Activated CD4-positive, alpha-beta T cell treated with anti-CD3 and anti-CD28 coated beads, Interleukin-2, Interleukin-4, amounts not matched to agents 100 ng/mL and 50 ng/mL, durations not matched to agents 16 hours and 8 hours (primary cell): Measurements from ENCODE around the gene NPC1L1.

ENCODE experiments used
- DNase-seq: peaks from one replicate; pipeline ENCODE4 v3.0.0-alpha.2; 2020; ENCODE audit warnings: low spot score

The NPC1L1 gene

DNA sequence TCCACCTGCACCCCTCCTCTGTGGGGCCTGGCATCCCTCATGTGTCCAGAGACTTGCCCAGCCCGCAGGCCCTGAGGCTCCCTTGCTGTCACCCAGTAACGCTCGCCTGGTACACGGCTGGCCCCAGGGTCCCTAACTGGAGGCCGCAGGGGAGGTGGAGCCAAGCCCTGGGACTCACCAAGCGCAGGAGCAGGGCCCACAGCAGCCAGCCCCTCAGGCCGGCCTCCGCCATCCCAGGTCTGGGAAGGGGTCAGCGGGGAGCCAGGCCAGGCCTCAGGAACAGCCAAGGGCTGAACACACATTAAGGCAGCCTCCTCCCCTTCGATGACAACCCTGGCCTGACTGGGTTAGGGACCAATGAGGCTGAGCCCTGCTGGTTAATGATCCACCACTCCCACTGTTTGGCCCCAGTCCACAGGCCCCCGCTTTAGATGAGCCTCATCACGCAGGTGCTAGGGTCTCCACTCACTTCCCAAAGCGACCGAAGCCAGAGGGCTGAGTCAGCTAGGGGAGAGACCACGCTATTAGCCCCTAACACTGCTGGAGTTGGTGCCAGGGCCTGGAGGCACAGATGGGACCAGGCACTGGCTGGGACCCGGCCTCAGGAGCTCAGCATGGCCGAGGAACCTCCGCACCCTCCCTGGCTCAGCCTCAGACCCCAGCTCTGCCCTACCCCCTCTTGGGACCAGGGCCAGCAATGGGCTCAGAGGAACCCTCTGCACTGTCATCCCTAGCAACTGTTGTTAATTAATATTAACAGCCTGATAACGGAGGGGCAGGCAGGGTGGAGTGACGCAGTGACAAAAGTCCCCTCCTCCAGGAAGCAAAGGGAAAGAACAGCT, at the start of gene NPC1L1:
Gene NPC1L1, minus strand, starts transcription at position 303 of the 842 bp plus-strand sequence. Its CDS starts 71 bp downstream, at position 232.
- no peak for DNase-seq

- DNase-seq = no peak
Observed at GRCh38 chr7:44590910-44591309, 49.8 kb upstream of the NPC1L1 start.

DNA sequence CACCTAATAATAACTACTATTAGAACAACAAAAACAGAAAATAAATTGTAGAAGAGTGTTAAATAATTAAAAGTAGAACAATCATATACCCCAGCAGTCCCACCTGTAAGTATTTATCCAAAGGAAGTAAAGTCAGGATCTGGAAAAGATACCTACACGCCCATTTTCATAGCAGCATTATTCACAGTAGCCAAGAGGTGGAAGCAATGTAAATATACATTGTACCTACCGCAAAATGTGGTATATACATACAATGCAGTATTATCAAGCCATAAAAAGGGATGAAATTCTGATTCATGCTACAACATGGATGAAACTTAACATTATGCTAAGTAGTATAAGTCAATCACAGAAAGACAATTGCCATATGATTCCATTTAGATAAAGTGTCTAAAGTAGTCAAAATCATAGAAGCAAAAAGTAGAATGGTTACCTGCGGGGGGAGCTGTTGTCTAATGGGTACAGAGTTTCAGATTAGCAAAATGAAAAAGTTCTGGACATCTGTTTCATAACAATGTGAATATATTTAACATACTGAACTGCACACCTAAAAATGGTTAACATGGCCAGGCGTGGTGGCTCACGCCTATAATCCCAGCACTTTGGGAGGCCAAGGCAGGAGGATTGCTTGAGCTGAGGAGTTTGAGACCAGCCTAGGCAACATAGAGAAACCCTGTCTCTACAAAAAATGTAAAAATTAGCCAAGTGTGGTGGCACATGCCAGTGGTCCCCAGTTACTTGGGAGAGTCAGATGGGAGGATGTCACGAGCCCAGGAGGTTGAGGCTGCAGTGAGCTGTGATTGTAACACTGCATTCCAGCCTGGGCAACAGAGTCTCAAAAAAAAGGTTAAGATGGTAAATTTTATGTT, 46.9 kb upstream of the NPC1L1 start:
- peak; percentile 67 for DNase-seq

DNA sequence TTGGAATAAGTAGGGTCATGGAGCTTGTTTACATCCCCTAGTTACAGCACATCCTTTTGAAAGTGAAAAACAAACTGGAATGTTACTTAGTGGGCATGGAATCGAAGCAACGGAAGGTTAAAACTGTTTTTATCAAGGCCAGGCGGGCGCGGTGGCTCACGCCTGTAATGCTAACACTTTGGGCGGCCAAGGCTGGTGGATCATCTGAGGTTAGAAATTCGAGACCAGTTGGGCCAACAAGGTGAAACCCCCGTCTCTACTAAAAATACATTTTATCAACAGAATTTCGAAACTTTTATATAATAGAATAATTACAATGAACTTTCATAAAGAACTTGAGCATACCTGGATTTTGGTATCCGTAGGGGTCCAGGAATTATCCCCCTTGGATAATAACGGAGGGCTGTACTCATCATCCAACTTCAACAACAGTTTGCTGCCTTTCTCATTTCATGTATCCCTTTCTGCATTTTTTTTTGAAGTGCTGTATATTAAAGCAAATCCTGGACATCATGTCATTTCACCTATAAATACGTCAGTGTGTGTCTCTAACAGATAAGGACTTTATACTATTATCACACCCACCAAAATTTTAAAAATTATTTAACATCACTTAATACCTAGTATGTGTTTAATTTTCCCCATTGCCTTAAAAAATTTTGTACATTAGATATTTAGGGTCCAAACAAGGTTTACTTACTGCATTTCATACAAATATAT, 42.2 kb upstream of the NPC1L1 start:
- no peak for DNase-seq

DNA sequence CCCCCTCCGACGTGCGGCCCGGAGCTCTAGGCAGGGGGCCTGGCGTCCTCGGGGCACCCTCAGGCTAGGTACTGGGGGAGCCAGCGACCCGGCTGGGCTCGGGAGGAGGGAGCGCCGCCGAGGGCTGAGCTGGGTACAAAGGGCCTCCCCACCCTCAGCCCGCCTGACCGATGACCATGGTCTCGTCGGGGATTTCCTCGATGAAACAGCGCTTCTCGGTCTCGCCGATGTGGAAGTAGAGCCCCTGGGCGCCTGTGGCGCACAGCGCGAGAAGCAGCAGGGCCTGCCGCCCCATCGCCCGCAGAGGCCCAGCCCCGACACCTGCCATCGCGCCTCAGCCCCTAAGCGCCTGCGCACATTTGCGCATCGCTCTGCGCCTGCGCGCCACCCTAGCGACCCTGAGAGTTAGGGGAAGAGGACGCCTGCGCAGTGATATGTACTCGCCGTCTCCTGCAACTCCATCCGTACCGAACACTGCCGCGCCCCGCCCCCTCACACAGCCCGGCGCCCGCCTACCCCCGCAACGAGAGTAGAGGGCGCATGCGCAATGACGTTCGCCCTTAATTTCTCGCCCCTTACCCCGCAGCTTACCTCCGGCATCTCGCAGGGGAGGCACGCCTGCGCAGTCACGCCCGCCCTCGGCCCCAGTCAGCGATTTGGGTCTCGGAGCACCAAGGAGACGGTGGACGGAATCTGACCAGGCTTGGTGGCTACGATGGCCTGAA, 40.9 kb upstream of the NPC1L1 start, which contains the start of gene TMED4:
Gene TMED4, minus strand, starts transcription at position 353 of the 725 bp plus-strand sequence. Its CDS starts 25 bp downstream, at position 328.
- DNase-seq = peak; percentile 100

DNA sequence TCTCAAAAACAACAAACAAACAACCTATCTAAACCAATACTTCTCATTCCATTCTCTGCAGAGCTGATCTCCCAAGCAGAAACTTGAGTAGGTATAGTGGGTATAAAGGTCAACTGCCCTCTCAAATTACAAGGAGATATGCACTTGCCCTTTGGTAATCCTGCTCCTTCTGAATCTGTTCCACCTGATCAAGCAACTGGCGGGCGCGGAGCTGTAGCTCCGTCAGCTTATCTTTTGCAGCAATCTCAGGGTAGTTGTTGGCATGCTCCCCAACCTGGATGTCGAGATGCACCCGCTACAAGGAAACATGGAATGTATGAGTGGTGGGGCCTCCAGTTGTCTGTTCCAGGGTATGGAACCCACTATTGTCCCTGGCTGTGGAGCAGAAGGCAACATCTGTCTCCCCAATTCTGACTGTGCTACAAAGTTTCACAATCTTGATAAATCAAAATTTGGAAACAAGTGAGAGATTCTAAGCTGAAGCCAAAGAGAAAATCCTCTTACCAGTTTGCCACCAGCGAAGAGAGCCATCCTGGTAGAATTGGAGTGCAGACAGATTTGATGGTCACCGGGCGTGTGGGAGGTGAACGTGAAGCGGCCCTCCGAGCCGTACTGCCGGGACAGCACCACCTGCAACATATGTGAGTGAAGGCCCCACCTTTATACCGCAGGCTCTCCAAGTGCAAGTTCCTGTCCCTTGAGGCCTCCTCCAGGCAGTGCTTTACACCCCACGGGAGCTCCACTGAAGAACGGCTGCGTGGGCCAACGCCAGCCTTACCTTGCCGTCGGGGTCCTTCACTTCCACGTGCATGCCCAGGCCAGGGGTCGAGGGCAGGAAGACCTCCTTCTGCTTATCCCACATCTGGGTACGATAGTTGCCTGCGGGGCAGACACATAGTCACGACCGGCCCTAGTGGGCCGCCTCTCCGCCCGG, 40.1 kb upstream of the NPC1L1 start:
- DNase-seq = peak; percentile 46

GRCh38 chr7:44576228-44576627, 35.1 kb upstream of the NPC1L1 start:
- no peak for DNase-seq

GRCh38 chr7:44575054-44575453, 33.9 kb upstream of the NPC1L1 start:
- no peak for DNase-seq

- DNase-seq = no peak
Observed at GRCh38 chr7:44574287-44574872, 33.2 kb upstream of the NPC1L1 start.

- DNase-seq = peak; percentile 97
Observed at GRCh38 chr7:44573464-44574286, 32.5 kb upstream of the NPC1L1 start, which contains the start of gene DDX56. Gene DDX56, minus strand, starts transcription at chr7:44573908. Its CDS starts 13 bp downstream, at chr7:44573895.

- DNase-seq = no peak
Observed at GRCh38 chr7:44572771-44573170, 31.6 kb upstream of the NPC1L1 start.

DNA sequence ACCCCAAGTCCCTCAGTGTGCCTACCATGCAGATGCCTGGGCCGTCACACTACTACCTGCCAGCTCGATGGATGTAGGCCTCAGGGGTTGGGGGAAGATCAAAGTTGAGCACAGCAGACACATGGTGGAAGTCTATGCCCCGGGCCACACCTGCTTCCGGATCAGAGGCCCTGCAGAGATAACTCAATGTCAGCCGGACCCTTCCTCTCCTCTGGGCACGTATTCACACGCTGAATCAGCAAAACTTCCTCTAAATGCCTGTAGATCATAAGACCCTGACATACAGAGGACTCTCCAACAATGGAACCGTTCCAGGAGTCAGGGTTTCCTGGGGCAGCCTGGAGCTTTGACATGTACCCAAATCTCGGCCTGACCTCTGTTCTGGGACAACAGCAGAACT, 28.8 kb upstream of the NPC1L1 start:
- no peak for DNase-seq

DNA sequence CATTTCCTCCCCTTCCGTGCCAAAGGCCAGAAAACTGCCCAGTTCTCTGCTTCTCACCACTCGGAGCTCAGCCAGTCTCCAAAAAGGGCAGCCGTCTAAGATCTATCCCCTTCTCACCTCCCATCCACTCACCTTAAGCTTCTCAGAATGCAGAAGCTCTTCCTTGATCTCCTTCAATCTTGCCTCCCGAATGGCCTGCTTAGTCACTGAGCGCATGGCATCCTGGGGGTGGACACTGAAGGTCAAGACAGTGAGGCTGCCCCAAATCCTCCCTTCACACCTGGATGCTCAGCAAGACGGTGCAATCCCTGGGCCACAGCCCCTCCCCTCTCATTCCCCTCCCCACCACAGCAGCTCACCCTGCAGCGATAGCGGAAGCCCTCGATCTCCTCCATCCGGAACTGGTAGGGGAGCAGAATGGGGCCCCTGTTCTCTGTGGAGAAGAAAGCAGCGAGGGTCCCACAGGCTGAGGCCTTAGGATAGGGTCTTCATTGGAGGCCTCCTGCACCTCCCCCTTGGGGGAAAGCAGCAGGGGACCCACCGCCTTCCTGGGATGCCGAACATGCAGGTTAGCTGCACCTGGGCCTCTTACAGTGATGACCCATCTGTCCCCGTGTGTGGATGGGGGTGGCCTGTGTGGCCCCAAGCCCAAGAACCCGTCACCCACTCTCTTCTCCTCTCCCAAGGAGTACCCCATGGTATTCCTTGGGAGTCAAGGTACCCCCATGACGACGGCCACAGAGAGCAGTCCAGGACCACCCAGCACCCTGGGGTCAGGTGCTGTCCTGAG, 27.8 kb upstream of the NPC1L1 start:
- no peak for DNase-seq

DNA sequence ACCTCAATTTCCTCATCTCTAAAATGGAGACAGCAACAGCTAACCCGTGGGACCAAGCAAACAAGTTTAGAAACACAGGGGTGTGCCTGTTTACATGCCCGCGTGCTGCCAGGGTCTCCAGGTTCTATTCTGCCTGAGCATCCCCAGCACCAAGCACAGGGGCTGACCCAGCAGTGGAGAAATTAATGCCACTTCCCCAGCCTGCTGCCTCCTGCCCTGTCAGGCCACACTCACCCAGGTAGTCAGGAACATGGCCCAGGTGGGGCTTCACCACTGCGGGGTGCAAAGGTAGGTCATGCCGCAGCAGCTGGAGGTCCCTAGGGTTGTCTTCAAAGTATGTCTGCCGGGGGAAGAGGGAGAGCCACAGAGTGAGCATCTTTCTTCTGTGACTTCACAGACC, 26.8 kb upstream of the NPC1L1 start:
- DNase-seq = no peak

- no peak for DNase-seq
Observed at GRCh38 chr7:44566680-44567079, 25.6 kb upstream of the NPC1L1 start.

DNA sequence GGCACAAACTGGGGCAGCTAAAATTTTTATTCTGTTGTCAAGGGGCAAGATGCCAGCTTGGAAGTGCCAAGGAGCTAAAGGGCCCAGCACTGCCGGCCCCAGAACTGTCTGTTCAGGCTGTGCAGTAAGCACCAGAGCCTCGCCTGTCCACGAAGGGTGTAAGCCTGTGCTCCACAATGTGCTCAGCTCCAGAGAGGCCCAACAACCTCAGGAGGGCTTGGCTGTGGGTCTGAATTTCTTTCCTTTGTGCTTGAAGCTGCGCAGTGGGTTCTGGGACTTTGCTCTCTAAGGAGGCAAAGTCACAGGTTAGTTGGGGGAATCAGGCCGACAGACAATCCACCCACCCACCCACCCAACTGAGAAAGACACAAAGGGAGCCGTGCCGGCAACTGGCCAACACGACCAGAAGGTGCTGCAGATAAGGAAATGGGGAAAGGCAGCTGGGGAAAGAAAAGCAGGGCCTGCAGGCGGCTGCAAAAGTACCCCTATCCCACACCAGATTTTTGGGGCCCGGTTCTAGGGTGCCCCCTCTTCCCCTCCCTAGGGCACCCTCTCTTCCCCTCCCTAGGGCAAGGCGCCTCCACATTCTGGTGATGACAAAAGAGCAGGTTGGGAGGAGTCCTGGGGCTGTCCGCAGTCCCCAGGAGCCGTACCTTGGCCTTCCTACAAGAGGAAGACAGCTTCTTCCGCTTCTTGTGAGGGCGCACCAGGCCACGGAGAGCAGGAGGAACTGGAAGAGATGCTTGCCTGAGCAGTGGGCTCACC, 24.8 kb upstream of the NPC1L1 start:
- DNase-seq = no peak

GRCh38 chr7:44565097-44565794, 24.1 kb upstream of the NPC1L1 start:
- DNase-seq = peak; percentile 55
